ENCODE data around the gene RASSF4. TPM values are rescaled to one million over a fixed set of nuclear protein-coding genes. Genes with fewer than 3 reads are reported as not detected.

The RASSF4 gene
- total RNA-seq, 1 donor from 2014 or later = 29.2 TPM

GRCh38 chr10:44921061-44921460 is 38.5 kb upstream of the RASSF4 start:
- Histone ChIP-seq H3K9me3 (no peaks in the 10 kb centered on the region), H3K4me1 (no peaks in the 10 kb centered on the region), H3K27ac (no peak overlapping the region), H3K36me3 (no peaks in the 10 kb centered on the region), H3K27me3 (no peaks in the 10 kb centered on the region), H3K4me3 (no peak overlapping the region)
- peak in 1 of 2 donors; percentile 49 for DNase-seq (ENCODE audit: extremely low spot score in 2 of 2)
- intact Hi-C loops (cut with DNase I) = no loop called here
- TF ChIP-seq POLR2AphosphoS5 (IDR thresholded peaks at IDR 0.05; ENCODE audit: insufficient read depth in 1 of 2, low read depth in 1 of 2) (no peak), POLR2A (IDR thresholded peaks at IDR 0.05) (no peak), CTCF (IDR thresholded peaks at IDR 0.05) (no peak)

GRCh38 chr10:44921506-44921905 is 38.1 kb upstream of the RASSF4 start:
- peak in 1 of 2 donors; percentile 16 for DNase-seq (ENCODE audit: extremely low spot score in 2 of 2)
- no peak overlapping the region for H3K27ac ChIP-seq
- no peaks in the 10 kb centered on the region for H3K4me1 ChIP-seq
- no peak for TF ChIP-seq CTCF (IDR thresholded peaks at IDR 0.05)
- no peak for TF ChIP-seq POLR2AphosphoS5 (IDR thresholded peaks at IDR 0.05; ENCODE audit: insufficient read depth in 1 of 2, low read depth in 1 of 2)
- TF ChIP-seq POLR2A (IDR thresholded peaks at IDR 0.05) = no peak
- no peaks in the 10 kb centered on the region for H3K36me3 ChIP-seq
- H3K4me3 ChIP-seq = no peak overlapping the region
- intact Hi-C loops (cut with DNase I) = no loop called here
- no peaks in the 10 kb centered on the region for H3K9me3 ChIP-seq
- H3K27me3 ChIP-seq = no peaks in the 10 kb centered on the region

GRCh38 chr10:44922021-44922420 is 37.6 kb upstream of the RASSF4 start:
- no peaks in the 10 kb centered on the region for H3K9me3 ChIP-seq
- intact Hi-C loops (cut with DNase I) = no loop called here
- peak in 1 of 2 donors; percentile 74 for DNase-seq (ENCODE audit: extremely low spot score in 2 of 2)
- no peaks in the 10 kb centered on the region for H3K4me1 ChIP-seq
- no peaks in the 10 kb centered on the region for H3K27me3 ChIP-seq
- no peak for TF ChIP-seq POLR2A (IDR thresholded peaks at IDR 0.05)
- TF ChIP-seq POLR2AphosphoS5 (IDR thresholded peaks at IDR 0.05; ENCODE audit: insufficient read depth in 1 of 2, low read depth in 1 of 2) = no peak
- TF ChIP-seq CTCF (IDR thresholded peaks at IDR 0.05) = no peak
- H3K4me3 ChIP-seq = no peak overlapping the region
- H3K27ac ChIP-seq = no peak overlapping the region
- H3K36me3 ChIP-seq = no peaks in the 10 kb centered on the region

GRCh38 chr10:44922796-44923545 is 36.6 kb upstream of the RASSF4 start:
- H3K36me3 ChIP-seq = no peaks in the 10 kb centered on the region
- no peaks in the 10 kb centered on the region for H3K9me3 ChIP-seq
- no peak for TF ChIP-seq CTCF (IDR thresholded peaks at IDR 0.05)
- TF ChIP-seq POLR2AphosphoS5 (IDR thresholded peaks at IDR 0.05; ENCODE audit: insufficient read depth in 1 of 2, low read depth in 1 of 2) = no peak
- TF ChIP-seq POLR2A (IDR thresholded peaks at IDR 0.05) = no peak
- H3K27me3 ChIP-seq = no peaks in the 10 kb centered on the region
- intact Hi-C loops (cut with DNase I) = no loop called here
- no peaks in the 10 kb centered on the region for H3K4me1 ChIP-seq
- peak in 1 of 2 donors; percentile 43 for DNase-seq (ENCODE audit: extremely low spot score in 2 of 2)
- H3K4me3 ChIP-seq = no peak overlapping the region
- H3K27ac ChIP-seq = no peak overlapping the region

GRCh38 chr10:44923611-44924010 is 36.0 kb upstream of the RASSF4 start:
- Histone ChIP-seq H3K36me3 (no peaks in the 10 kb centered on the region), H3K4me3 (no peak overlapping the region), H3K27ac (no peak overlapping the region), H3K9me3 (no peaks in the 10 kb centered on the region), H3K4me1 (no peaks in the 10 kb centered on the region), H3K27me3 (no peaks in the 10 kb centered on the region)
- DNase-seq (ENCODE audit: extremely low spot score in 2 of 2) = peak in 1 of 2 donors; percentile 58
- TF ChIP-seq CTCF (IDR thresholded peaks at IDR 0.05) (no peak), POLR2AphosphoS5 (IDR thresholded peaks at IDR 0.05; ENCODE audit: insufficient read depth in 1 of 2, low read depth in 1 of 2) (no peak), POLR2A (IDR thresholded peaks at IDR 0.05) (no peak)
- intact Hi-C loops (cut with DNase I) = no loop called here
